Osteocyte (in vitro differentiated cells): Measurements from ENCODE around the gene ANKFY1. TPM values are rescaled to one million over a fixed set of nuclear protein-coding genes. Genes with fewer than 3 reads are reported as not detected.
A peak's percentile ranks its signal among the peaks of the same experiment; 100 is the strongest.

Experiments used
- DNase-seq: peaks from one replicate; pipeline ENCODE4 v3.0.0; 2021; ENCODE audit warnings: mixed read lengths; ENCODE audit not compliant: unreplicated experiment; ENCODE audit errors: extremely low spot score
- H3K27ac Mint-ChIP-seq: one replicate; pipeline ENCODE4 v1.8.0; 2021; ENCODE audit warnings: mild to moderate bottlenecking, mixed read lengths; ENCODE audit not compliant: unreplicated experiment
- H3K27me3 Mint-ChIP-seq: one replicate; pipeline ENCODE4 v1.8.0; 2021; ENCODE audit warnings: mixed read lengths; ENCODE audit not compliant: unreplicated experiment
- H3K36me3 Mint-ChIP-seq: one replicate; pipeline ENCODE4 v1.8.0; 2021; ENCODE audit warnings: mixed read lengths; ENCODE audit not compliant: unreplicated experiment
- H3K4me1 Mint-ChIP-seq: one replicate; pipeline ENCODE4 v1.8.0; 2021; ENCODE audit warnings: mixed read lengths; ENCODE audit not compliant: unreplicated experiment
- H3K4me3 Mint-ChIP-seq: one replicate; pipeline ENCODE4 v1.8.0; 2021; ENCODE audit warnings: mild to moderate bottlenecking, moderate library complexity, mixed read lengths; ENCODE audit not compliant: unreplicated experiment
- H3K9me3 Mint-ChIP-seq: one replicate; pipeline ENCODE4 v1.8.0; 2021; ENCODE audit warnings: mixed read lengths; ENCODE audit not compliant: unreplicated experiment
- total RNA-seq: library from RNA; stranded (reverse); gene quantifications from 2 replicates; pipeline ENCODE4 v1.2.1, GENCODE V29; 2021
- TF ChIP-seq, protein P1 (sequence below): fragments of 200-600 bp; sonication (generic); IDR thresholded peaks from 2 replicates; pipeline ENCODE4 v1.5.0; 2021; ENCODE audit warnings: antibody characterized with exemption, mild to moderate bottlenecking, moderate library complexity

ANKFY1 gene
- total RNA-seq, 1 donor from 2014 or later = 61.2 TPM

GRCh38 chr17:4305224-4305623 is 41.4 kb upstream of the ANKFY1 start:
- no peak for DNase-seq
- H3K9me3 Mint-ChIP-seq = no peaks in the 10 kb centered on the region
- no peak overlapping the region for H3K27ac Mint-ChIP-seq
- peaks cover 20% of the 10 kb centered on the region for H3K4me1 Mint-ChIP-seq
- H3K36me3 Mint-ChIP-seq = peaks cover 15% of the 10 kb centered on the region
- no peaks in the 10 kb centered on the region for H3K27me3 Mint-ChIP-seq
- TF ChIP-seq, protein P1, sequence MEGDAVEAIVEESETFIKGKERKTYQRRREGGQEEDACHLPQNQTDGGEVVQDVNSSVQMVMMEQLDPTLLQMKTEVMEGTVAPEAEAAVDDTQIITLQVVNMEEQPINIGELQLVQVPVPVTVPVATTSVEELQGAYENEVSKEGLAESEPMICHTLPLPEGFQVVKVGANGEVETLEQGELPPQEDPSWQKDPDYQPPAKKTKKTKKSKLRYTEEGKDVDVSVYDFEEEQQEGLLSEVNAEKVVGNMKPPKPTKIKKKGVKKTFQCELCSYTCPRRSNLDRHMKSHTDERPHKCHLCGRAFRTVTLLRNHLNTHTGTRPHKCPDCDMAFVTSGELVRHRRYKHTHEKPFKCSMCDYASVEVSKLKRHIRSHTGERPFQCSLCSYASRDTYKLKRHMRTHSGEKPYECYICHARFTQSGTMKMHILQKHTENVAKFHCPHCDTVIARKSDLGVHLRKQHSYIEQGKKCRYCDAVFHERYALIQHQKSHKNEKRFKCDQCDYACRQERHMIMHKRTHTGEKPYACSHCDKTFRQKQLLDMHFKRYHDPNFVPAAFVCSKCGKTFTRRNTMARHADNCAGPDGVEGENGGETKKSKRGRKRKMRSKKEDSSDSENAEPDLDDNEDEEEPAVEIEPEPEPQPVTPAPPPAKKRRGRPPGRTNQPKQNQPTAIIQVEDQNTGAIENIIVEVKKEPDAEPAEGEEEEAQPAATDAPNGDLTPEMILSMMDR = no peak
- H3K4me3 Mint-ChIP-seq = no peak overlapping the region

- H3K27ac Mint-ChIP-seq = no peak overlapping the region
- TF ChIP-seq, protein P1 = peak; percentile 77
- peaks cover 15% of the 10 kb centered on the region for H3K4me1 Mint-ChIP-seq
- no peaks in the 10 kb centered on the region for H3K27me3 Mint-ChIP-seq
- DNase-seq = no peak
- H3K4me3 Mint-ChIP-seq = no peak overlapping the region
- H3K36me3 Mint-ChIP-seq = peaks cover 15% of the 10 kb centered on the region
- H3K9me3 Mint-ChIP-seq = no peaks in the 10 kb centered on the region
These were observed 40.7 kb upstream of the ANKFY1 start for GRCh38 chr17:4304417-4305027.

DNA sequence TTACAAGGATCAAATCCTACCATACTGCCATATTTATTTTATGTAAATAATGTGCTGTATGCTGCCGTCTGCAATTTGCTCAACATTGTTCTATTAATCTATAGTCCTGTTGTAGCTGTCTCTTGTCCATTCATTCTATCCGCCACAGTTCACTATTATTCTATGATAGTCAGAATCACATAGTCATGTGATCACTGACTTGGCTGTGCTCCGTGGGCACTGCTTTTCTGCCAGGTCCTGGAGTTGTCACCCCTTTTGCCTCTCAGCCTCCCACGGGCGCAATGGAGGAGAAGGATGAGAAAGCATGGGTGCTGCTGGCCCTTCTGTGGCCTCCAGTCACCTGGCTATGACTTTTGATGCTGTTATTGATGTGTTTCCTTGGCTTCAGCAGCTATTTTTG is 37.3 kb upstream of the ANKFY1 start:
- no peaks in the 10 kb centered on the region for H3K27me3 Mint-ChIP-seq
- no peak for DNase-seq
- peaks cover 8% of the 10 kb centered on the region for H3K36me3 Mint-ChIP-seq
- TF ChIP-seq, protein P1 = no peak
- H3K9me3 Mint-ChIP-seq = no peaks in the 10 kb centered on the region
- H3K4me1 Mint-ChIP-seq = peaks cover 16% of the 10 kb centered on the region
- no peak overlapping the region for H3K4me3 Mint-ChIP-seq
- H3K27ac Mint-ChIP-seq = no peak overlapping the region

DNA sequence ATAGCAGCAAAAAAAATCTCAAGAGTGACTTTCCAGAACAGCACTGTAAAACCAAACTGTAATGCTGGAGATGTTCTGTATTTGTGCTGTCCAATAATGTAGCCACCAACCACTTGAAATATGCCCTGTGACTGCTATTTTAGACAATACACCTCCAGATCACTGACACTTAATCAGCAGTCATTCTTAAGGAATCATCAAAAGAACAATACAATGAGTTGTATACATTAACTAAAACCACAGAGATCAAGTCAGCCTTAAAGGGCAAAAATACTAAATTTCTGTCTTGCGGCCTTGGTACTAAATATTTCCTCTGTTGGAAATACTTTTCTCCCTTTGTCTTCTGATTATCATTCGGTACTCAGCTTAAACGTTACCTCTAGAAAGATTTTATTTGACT is 33.6 kb upstream of the ANKFY1 start:
- Mint-ChIP-seq H3K27me3 (no peaks in the 10 kb centered on the region), H3K4me1 (peaks cover 10% of the 10 kb centered on the region), H3K4me3 (no peak overlapping the region), H3K36me3 (peaks cover 10% of the 10 kb centered on the region), H3K9me3 (no peaks in the 10 kb centered on the region), H3K27ac (no peak overlapping the region)
- TF ChIP-seq, protein P1 = no peak
- DNase-seq = no peak

- Mint-ChIP-seq H3K27me3 (no peaks in the 10 kb centered on the region), H3K27ac (no peak overlapping the region), H3K36me3 (peaks cover 7% of the 10 kb centered on the region), H3K9me3 (no peaks in the 10 kb centered on the region), H3K4me3 (no peak overlapping the region), H3K4me1 (peaks cover 10% of the 10 kb centered on the region)
- no peak for DNase-seq
- TF ChIP-seq, protein P1 = no peak
These were observed 31.9 kb upstream of the ANKFY1 start for GRCh38 chr17:4295686-4296085.
